NT2/D1 (cell line): ENCODE measurements around the gene NRCAM.
"Not testable (repeated sequence)": the region's sequence is repeated elsewhere in the genome, so short reads cannot be mapped to it uniquely, and the experiment has no call there.

Source experiments
- DNase-seq: peaks from one replicate; pipeline ENCODE4 v3.0.0-alpha.2; 2011; ENCODE audit warnings: low read depth, low spot score
- H3K27me3 ChIP-seq: 2 replicates; pipeline ENCODE4 v1.6.0; 2011; ENCODE audit warnings: mild to moderate bottlenecking; ENCODE audit not compliant: insufficient read length, insufficient read depth
- H3K36me3 ChIP-seq: 2 replicates; pipeline ENCODE4 v1.6.1; 2011; ENCODE audit warnings: mild to moderate bottlenecking, low read length, mixed read lengths; ENCODE audit not compliant: insufficient read depth, insufficient read length
- H3K4me1 ChIP-seq: 2 replicates; pipeline ENCODE4 v1.5.1; 2011; ENCODE audit not compliant: insufficient read depth, insufficient read length
- H3K4me3 ChIP-seq: 2 replicates; pipeline ENCODE4 v1.5.1; 2011; ENCODE audit warnings: low read depth; ENCODE audit not compliant: insufficient read length
- H3K9ac ChIP-seq: 2 replicates; pipeline ENCODE4 v1.6.0; 2011; ENCODE audit warnings: low read depth; ENCODE audit not compliant: insufficient read length
- H3K9me3 ChIP-seq: 2 replicates; pipeline ENCODE4 v1.5.1; 2011; ENCODE audit warnings: mild to moderate bottlenecking, low read length; ENCODE audit not compliant: insufficient read depth
- SUZ12 ChIP-seq: IDR thresholded peaks from 2 replicates; pipeline ENCODE4 v1.6.1; 2011; ENCODE audit not compliant: insufficient read length, insufficient read depth; ENCODE audit errors: extremely low read depth
- YY1 ChIP-seq: IDR thresholded peaks from 2 replicates; pipeline ENCODE4 v1.6.1; 2011; ENCODE audit not compliant: insufficient read length, insufficient read depth
- ZNF274 ChIP-seq: IDR thresholded peaks from 2 replicates; pipeline ENCODE4 v1.6.1; 2011; ENCODE audit warnings: mild to moderate bottlenecking, low read depth, low read length

NRCAM gene

DNA sequence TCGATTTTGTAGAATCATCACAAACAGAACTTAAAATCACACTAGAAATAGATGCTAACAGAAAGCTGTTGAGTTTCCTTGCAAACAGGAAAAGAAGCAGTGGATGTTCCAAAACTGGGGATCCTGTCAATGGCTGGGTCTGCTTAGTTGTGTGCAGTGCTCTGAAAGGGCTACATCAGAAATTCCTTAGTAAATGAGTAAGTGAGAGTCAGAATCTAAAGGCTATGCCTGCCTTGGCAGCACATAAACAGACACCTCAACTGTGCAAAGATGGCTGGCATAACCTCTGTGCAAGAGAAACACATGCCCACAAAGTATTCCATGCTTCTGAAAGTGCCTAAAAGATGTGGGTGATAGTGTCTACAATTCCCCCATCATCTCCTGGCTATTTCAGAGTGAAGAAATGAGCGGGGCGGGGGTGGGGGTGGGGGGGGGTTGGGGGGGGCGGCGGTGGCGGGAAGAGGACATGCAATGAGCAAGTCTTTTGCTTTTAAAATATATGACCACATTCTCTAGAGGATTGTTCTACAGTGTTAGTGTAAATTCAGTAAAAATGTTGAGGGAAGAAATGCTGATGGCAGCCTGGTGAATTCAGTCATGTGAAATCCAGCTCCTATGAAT, 187.9 kb downstream of the NRCAM start:
- no peaks in the 10 kb centered on the region for H3K4me1 ChIP-seq
- H3K4me3 ChIP-seq = no peak overlapping the region
- H3K27me3 ChIP-seq = no peaks in the 10 kb centered on the region
- no peak for DNase-seq
- no peak for TF ChIP-seq YY1
- TF ChIP-seq ZNF274 = no peak
- TF ChIP-seq SUZ12 = no peak
- H3K9ac ChIP-seq = no peak overlapping the region
- H3K9me3 ChIP-seq = no peaks in the 10 kb centered on the region
- H3K36me3 ChIP-seq = no peaks in the 10 kb centered on the region

DNA sequence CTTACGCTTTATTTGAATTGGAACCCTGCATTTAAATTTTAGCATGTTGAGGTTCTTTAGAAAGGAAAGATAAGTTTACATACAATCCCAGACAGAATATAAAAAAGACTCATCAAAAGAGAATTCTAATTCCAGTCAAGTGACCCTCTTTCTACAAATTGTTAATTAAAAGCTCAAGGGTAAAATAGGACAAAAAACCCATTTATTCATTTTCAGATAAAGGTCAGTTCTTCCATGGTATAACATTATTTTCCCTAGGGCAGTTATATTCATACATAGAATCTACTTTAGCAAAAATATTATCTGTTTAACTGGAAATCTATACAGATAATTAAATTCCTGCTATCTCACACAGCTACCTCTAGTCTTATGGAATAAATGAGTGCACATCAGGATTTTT, 188.6 kb downstream of the NRCAM start:
- no peak overlapping the region for H3K9ac ChIP-seq
- TF ChIP-seq SUZ12 = no peak
- TF ChIP-seq ZNF274 = no peak
- TF ChIP-seq YY1 = no peak
- H3K4me1 ChIP-seq = no peaks in the 10 kb centered on the region
- no peaks in the 10 kb centered on the region for H3K36me3 ChIP-seq
- DNase-seq = no peak
- H3K27me3 ChIP-seq = no peaks in the 10 kb centered on the region
- no peak overlapping the region for H3K4me3 ChIP-seq
- H3K9me3 ChIP-seq = no peaks in the 10 kb centered on the region

GRCh38 chr7:108266491-108266890, 189.7 kb downstream of the NRCAM start:
- Histone ChIP-seq H3K9me3 (no peaks in the 10 kb centered on the region), H3K27me3 (no peaks in the 10 kb centered on the region), H3K36me3 (no peaks in the 10 kb centered on the region), H3K9ac (no peak overlapping the region), H3K4me3 (no peak overlapping the region), H3K4me1 (no peaks in the 10 kb centered on the region)
- DNase-seq = no peak
- TF ChIP-seq SUZ12 (no peak), ZNF274 (no peak), YY1 (no peak)

DNA sequence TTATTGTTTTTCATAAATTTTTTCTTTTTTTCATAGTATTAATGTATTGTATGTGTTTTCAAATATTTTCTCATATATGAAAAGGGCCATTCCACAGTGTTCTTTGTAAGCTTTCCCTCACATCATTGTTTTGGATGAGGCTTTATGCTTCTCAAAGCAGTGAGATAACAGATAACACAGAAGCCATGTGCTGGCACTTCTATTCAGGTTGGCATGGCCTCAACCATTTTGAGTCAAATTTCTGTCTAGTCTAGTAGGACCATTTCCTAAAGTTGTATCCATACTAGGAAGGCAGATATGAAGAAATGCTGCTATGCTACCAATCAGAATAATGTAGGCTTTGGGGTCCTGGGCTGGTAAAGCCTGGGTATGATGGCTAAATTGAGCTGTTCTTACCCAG, 190.2 kb downstream of the NRCAM start:
- TF ChIP-seq SUZ12 (no peak), YY1 (no peak), ZNF274 (no peak)
- H3K4me1 ChIP-seq = no peaks in the 10 kb centered on the region
- no peak overlapping the region for H3K4me3 ChIP-seq
- DNase-seq = no peak
- H3K9me3 ChIP-seq = no peaks in the 10 kb centered on the region
- H3K27me3 ChIP-seq = no peaks in the 10 kb centered on the region
- no peaks in the 10 kb centered on the region for H3K36me3 ChIP-seq
- no peak overlapping the region for H3K9ac ChIP-seq

- H3K4me1 ChIP-seq = no peaks in the 10 kb centered on the region
- no peaks in the 10 kb centered on the region for H3K9me3 ChIP-seq
- H3K9ac ChIP-seq = no peak overlapping the region
- no peak overlapping the region for H3K4me3 ChIP-seq
- H3K27me3 ChIP-seq = no peaks in the 10 kb centered on the region
- H3K36me3 ChIP-seq = no peaks in the 10 kb centered on the region
- DNase-seq = no peak
- TF ChIP-seq ZNF274 (no peak), SUZ12 (no peak), YY1 (no peak)
These were observed 191.2 kb downstream of the NRCAM start for GRCh38 chr7:108265007-108265406.

DNA sequence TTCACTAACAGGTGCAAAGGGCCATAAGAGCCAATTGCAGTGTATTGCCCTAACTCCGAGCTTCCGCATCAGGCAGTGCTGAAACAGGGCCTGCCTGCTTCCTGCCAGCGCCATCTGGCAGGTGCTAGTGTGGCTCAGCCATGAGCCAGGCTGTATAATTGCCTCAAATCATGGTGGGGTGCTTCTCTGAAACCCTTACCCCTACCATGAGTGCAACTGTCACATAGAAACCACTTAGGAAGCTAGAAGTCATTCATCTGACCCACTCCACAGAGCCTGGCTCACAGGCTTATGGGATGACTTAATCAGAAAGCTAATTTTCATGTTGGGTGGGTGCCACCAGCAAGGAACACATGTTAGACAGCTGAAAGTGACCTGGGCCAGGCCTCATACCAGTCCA, 192.8 kb downstream of the NRCAM start:
- TF ChIP-seq SUZ12 (no peak), YY1 (no peak), ZNF274 (no peak)
- Histone ChIP-seq H3K36me3 (no peaks in the 10 kb centered on the region), H3K9ac (no peak overlapping the region), H3K9me3 (no peaks in the 10 kb centered on the region), H3K27me3 (no peaks in the 10 kb centered on the region), H3K4me3 (no peak overlapping the region), H3K4me1 (no peaks in the 10 kb centered on the region)
- no peak for DNase-seq

GRCh38 chr7:108261560-108262255, 194.5 kb downstream of the NRCAM start:
- no peaks in the 10 kb centered on the region for H3K36me3 ChIP-seq
- no peak for DNase-seq
- no peak overlapping the region for H3K4me3 ChIP-seq
- no peaks in the 10 kb centered on the region for H3K4me1 ChIP-seq
- no peaks in the 10 kb centered on the region for H3K9me3 ChIP-seq
- no peaks in the 10 kb centered on the region for H3K27me3 ChIP-seq
- no peak for TF ChIP-seq YY1
- no peak for TF ChIP-seq SUZ12
- TF ChIP-seq ZNF274 = no peak
- no peak overlapping the region for H3K9ac ChIP-seq

DNA sequence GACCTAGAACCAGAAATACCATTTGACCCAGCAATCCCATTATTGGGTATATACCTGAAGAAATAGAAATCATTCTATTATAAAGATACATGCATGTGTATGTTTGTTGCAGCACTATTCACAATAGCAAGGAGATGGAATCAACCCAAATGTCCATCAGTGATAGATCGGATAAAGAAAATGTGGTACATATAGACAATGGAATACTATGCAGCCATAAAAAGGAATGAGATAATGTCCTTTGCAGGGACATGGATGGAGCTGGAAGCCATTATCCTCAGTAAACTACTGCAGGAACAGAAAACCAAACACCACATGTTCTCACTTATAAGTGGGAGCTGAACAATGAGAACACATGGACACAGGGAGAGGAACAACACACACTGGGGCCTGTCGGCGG, 196.8 kb downstream of the NRCAM start:
- H3K9me3 ChIP-seq, H3K4me3 ChIP-seq, H3K27me3 ChIP-seq, DNase-seq, H3K9ac ChIP-seq, H3K36me3 ChIP-seq, H3K4me1 ChIP-seq: not testable (repeated sequence)
